NCI-H460 (cell line): Measurements from ENCODE around the gene RASA1. TPM values are rescaled to one million over a fixed set of nuclear protein-coding genes. Genes with fewer than 3 reads are reported as not detected.
A peak's percentile ranks its signal among the peaks of the same experiment; 100 is the strongest.
"Not testable (repeated sequence)": the region's sequence is repeated elsewhere in the genome, so short reads cannot be mapped to it uniquely, and the experiment has no call there.

Experiments used
- DNase-seq: peaks from one replicate; pipeline ENCODE4 v3.0.0-alpha.2; 2016; ENCODE audit warnings: low read depth; ENCODE audit errors: extremely low read depth
- total RNA-seq: library from RNA; depleted of rRNA; stranded (reverse); fragments of >200 nt; shearing (Covaris generic); gene quantifications from 2 replicates; pipeline ENCODE4 v1.2.3, GENCODE V29; 2014

RASA1 gene
- total RNA-seq, 1 experiment from 2014 or later: 40.1 TPM

GRCh38 chr5:87278590-87279100 lies 11.0 kb downstream of the RASA1 start:
- DNase-seq: no peak

GRCh38 chr5:87282269-87282668 lies 14.6 kb downstream of the RASA1 start:
- DNase-seq: no peak

GRCh38 chr5:87287266-87287665 lies 19.6 kb downstream of the RASA1 start:
- not testable (repeated sequence) for DNase-seq

- DNase-seq: no peak
These were observed 31.1 kb downstream of the RASA1 start for GRCh38 chr5:87298692-87299362.

GRCh38 chr5:87300176-87300575 lies 32.5 kb downstream of the RASA1 start:
- DNase-seq: no peak

DNA sequence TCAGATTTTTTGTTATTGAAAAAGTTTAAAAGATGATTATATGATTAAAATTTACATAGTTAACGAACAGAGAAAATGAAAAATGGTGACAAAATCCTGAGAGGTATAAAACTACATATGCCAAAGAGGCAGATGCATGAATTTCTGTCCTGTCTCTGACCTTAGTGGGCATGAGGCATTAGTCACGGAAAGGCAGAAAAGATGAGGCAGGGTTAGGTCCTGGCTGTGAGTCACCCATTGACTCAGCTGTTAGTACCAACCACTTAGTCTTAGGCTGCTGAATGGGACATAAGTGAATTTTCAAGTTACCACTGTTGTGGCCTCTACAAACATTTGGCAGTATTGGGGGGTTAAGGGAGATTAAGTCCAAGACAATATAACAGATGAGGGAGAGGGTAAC lies 33.1 kb downstream of the RASA1 start:
- DNase-seq: peak; percentile 74

- no peak for DNase-seq
These were observed 34.4 kb downstream of the RASA1 start for GRCh38 chr5:87302061-87302460.

- DNase-seq: no peak
These were observed 35.6 kb downstream of the RASA1 start for GRCh38 chr5:87303324-87303723.

DNA sequence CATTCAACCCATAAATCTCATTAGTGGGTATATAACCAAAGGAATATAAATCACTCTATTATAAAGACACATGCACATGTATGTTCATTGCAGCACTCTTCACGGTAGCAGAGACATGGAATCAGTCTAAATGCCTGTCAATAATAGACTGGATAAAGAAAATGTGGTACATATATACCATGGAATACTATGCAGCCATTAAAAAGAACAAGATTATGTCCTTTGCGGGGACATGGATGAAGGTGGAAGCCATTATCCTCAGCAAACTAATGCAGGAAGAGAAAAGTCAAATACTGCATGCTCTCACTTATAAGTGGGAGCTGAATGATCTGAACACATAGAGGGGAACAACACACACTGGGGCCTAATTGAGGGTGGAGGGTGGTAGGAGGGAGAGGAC lies 38.4 kb downstream of the RASA1 start:
- DNase-seq: not testable (repeated sequence)

DNA sequence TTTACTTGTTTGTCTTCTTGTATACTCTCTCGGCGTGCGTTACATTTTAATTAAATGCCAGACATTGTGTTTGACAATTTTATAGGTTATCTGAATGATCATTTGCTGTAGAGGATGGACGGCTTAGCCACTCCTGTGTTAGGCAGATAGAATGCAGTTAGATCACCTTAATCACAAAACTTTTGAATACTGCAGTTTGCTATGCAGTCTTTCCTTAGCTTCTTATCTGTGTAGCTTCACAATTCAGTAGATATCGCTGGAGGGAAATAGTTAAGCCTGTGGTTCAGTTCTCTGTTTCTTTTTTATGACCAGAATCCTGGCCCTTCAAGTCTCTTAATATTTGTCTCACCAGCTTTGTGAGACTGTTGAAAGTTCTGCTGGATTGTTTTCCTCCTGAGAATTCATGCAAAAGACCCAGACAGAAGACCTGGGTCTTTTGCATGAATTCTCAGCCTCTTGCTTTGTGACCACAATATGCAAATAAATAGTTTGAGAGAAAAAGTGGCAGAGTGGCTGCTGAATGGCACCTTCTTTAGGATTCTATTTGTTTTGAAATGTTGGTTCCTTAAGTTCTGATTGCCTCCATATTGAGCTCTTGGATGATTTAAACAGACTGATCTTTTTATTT lies 40.2 kb downstream of the RASA1 start:
- no peak for DNase-seq

- DNase-seq: no peak
These were observed 44.0 kb downstream of the RASA1 start for GRCh38 chr5:87311405-87312279.

DNA sequence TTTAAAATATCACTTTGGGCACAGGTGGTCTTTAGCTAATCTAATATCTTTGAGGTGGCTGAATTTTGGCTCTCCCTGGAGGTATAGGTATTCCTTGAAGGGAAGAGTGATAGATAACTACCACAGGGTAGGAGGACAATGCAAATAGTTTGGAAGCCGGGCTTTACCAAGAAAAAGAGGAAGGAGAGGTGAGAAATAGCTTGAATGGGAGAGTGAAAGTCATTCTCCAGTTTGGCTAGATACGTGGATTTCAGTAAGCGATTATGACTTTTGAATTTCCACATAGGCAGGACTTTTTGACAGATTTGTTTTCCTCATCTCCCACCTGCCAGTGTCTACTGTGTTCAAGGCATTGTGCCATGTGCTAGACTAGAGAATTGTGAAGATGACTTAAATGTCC lies 45.5 kb downstream of the RASA1 start:
- no peak for DNase-seq

DNA sequence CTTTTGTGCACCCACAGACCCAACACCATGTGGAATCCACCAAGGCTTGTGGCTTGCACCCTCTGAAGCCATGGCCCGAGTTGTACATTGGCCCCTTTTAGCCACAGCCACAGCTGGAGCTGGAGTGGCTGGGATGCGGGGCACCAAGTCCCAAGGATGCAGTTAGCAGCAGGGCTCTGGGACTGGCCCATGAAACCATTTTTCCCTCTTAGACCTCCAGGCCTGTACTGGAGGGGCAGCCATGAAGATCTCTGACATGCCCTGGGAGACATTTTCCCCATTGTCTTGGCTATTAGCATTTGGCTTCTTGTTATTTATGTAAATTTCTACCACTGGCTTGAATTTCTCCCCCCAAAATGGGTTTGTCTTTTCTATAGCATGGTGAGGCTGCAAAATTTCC lies 51.8 kb downstream of the RASA1 start:
- DNase-seq: no peak

DNA sequence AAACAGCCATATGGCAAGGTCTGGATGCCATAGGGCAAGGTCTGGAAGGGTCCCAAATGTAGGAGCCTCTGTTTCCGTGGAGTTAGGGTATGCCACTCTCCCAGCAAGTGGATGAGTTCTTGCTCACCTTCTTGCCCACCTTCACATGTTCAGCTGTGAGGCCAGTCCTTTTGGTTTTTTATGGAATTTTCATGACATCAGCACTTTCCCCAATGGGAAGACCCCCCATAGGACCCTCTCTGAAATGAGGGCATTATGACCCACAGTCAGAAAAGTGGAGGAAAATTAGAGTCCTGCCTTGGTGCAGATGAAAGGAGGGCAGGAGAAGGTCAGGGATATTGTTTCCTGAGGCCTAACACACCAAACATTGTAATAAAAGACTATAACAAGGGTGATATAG lies 53.9 kb downstream of the RASA1 start:
- no peak for DNase-seq

DNA sequence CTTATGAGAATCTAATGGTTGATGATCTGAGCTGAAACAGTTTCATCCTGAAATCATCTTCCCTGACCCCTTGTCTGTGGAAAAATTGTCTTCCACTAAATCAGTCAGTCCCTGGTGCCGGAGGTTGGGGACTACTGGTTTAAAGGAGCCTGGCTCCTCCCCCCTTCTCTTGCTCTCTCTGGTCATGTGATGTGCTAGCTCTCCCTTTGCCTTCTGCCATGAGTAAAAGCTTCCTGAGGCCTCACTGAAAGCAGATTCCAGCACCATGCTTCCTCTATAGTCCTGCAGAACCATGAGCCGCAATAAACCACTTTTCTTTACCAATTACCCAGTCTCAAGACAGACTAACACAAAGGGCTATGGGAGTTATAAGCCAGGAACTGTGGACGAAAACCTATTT lies 54.7 kb downstream of the RASA1 start:
- no peak for DNase-seq

GRCh38 chr5:87327998-87328397 lies 60.3 kb downstream of the RASA1 start:
- DNase-seq: no peak

GRCh38 chr5:87329114-87329513 lies 61.4 kb downstream of the RASA1 start:
- no peak for DNase-seq

- no peak for DNase-seq
These were observed 72.3 kb downstream of the RASA1 start for GRCh38 chr5:87339986-87340385.

DNA sequence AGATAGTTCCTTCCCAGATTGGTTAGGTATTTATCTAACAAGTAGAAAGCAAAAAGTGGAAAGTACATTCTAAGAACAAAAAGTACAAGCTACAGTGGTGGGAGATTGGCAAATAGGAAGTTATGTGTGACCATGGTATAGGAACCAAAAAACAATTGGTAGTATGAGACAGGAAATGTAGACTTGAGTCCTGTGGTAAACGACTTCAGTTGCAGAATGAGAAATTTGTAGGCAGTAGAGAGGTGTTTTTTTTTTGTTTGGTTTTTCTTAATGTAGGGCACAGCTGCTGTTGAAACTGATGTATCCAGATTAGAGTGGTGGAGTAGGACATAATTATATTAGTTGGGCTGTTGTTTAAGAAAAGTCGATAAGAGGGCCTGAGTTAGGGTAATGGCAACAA lies 73.0 kb downstream of the RASA1 start:
- DNase-seq: no peak

DNA sequence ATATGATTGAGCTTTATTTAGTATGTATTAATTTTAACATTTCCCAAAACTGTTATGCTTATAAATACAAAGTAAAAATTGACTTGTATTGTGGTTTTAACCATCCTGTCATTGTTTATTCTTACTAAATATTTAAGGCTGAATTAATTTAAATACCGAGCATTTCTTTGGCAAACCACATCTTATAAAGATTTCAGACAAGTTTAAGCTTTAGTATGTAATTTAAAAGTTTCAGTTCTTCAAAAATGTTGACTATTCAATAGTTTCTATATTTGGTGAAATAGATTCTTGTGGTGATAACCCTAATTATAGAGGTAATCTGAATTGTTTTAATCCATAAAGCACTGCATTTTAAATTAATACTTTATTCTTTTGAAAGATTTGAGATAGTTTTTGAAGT lies 79.6 kb downstream of the RASA1 start:
- DNase-seq: no peak

- DNase-seq: no peak
These were observed 80.2 kb downstream of the RASA1 start for GRCh38 chr5:87347841-87348240.
